GM21576 (cell line): ENCODE data around the gene FMN2.

Experiments
- ATAC-seq: cut with Tn5 transposase; IDR thresholded peaks from one replicate; pipeline ENCODE4 v1.9.1; 2021; ENCODE audit warnings: mild to moderate bottlenecking, moderate library complexity; ENCODE audit not compliant: unreplicated experiment

Gene FMN2

GRCh38 chr1:240474133-240474614, 382.5 kb downstream of the FMN2 start:
- ATAC-seq: no peak

GRCh38 chr1:240475832-240476231, 384.1 kb downstream of the FMN2 start:
- no peak for ATAC-seq

DNA sequence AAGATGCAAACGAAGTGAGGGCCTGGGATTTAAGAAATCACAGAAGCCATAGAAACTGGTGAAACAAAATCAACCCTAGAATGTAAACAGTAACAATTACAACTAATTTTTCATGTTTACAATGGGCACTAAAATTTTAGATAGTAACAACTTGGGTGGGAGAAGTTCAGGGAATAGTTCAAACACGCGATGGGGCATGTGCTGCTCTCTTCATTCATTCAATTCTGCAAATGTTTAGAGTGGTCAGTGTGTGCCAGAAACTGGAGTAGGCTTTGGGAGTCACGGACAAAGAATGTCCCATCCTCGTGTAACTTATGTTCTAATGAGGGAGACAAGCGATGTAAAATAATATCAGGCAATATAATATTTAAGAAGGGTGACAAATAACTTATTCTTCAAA, 386.9 kb downstream of the FMN2 start:
- no peak for ATAC-seq

DNA sequence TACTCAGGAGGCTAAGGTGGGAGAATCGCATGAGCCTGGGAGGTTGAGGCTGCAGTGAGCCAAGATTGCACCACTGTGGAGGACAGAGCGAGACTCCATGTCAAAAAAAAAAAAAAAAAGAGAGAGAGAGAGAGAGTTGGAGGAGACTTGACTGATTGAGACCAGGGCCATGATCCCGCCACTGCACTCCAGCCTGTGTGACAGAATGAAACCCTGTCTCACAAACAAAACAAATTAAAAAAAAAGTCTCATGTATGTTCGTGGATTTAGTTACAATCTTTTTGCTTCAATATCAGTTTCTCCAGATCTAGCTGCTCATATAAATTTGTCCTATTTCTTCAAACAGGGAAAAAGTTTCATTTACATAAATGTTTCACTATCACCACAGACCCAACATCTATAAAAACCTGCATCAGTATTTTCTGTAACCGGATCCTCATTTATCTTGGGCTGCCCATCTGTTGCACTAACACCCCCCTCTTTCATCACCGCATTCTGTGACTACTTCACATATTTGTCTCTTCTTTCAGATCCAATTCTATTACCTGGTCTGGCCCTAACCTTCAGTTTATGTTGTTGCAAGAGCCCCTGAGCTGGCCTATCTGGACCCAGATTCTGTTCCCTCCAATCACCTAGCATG, 393.2 kb downstream of the FMN2 start:
- ATAC-seq: no peak

- ATAC-seq: no peak
These were observed 394.9 kb downstream of the FMN2 start for GRCh38 chr1:240486611-240487010.

GRCh38 chr1:240487493-240487892, 395.8 kb downstream of the FMN2 start:
- ATAC-seq: no peak

- ATAC-seq: no peak
These were observed 399.5 kb downstream of the FMN2 start for GRCh38 chr1:240491156-240491555.

DNA sequence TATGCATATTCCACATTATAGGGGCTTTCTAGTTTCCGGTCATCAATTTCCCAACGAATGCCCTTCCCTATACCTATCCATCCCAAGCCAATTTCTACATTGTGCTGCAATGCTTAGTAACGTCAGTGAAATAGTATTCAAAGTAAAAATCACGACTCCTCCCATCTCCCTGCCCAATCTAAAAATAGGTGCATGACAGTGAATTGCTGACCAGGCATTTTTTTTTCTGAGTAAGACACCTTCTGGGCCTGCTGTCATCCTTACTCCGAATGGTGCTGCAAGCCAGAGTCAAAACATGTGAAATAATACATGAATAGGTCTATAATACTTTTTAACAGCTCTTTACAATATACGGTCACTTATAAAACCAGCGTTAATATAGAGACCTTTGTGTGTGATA, 400.1 kb downstream of the FMN2 start:
- no peak for ATAC-seq

- no peak for ATAC-seq
These were observed 401.3 kb downstream of the FMN2 start for GRCh38 chr1:240492832-240493440.

DNA sequence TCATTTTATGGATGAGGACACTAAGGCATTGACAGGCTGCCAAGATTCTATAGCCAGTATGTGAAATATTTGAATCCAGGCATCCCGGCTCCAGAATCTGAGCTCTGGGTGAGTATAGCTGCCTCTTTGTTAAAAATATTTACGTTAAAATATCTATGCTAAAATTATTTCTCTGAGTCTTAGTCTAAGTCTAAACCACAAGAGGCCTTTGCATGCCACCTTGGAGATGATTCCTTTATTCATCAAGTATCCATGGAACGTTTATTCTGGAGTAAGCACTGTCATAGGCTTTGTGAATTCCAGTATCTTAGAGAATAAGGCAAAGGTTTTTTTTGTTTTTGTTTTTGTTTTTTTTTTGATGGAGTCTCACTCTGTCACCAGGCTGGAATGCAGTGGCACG, 403.9 kb downstream of the FMN2 start:
- ATAC-seq: no peak

GRCh38 chr1:240496356-240496755, 404.7 kb downstream of the FMN2 start:
- ATAC-seq: no peak

GRCh38 chr1:240496941-240497340, 405.3 kb downstream of the FMN2 start:
- no peak for ATAC-seq

DNA sequence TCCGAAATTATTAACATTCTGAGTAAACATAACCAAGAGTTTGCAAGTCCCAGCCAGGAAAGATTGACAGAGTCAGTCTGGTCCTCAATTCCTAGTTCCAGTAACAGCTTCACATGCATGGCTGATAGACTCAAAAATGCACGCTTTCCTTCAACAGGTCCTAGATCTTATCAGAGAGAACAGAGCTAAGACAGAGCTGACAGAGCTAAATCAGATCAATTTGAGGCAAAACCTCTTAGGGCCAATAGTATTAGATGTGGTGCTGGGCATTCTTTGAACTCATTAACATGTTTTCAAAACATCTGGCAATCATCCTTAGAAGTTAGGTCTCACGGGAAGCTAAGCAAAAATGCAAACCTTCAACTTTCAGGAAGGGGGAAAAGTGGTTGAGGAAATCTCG, 406.2 kb downstream of the FMN2 start:
- no peak for ATAC-seq

DNA sequence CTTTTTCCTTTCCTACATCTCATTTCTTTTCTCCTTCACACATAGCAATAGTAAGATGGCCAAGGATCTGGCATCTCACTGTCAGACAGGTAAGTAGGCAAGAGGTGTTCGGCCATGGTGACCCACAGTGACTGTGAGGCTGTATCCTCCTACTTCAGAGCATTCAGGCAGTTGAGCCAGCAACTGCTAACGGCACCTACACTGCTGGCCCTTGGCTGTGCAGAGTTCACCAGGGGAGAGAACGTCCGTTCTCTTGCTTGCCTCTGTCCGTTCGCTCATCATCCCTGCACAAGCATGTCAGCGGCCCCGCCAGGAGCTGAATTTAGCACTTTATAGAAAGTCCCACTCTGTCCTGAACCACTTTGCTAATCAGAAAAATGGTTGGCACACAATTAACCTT, 406.7 kb downstream of the FMN2 start:
- no peak for ATAC-seq

GRCh38 chr1:240499012-240499411, 407.3 kb downstream of the FMN2 start:
- no peak for ATAC-seq

DNA sequence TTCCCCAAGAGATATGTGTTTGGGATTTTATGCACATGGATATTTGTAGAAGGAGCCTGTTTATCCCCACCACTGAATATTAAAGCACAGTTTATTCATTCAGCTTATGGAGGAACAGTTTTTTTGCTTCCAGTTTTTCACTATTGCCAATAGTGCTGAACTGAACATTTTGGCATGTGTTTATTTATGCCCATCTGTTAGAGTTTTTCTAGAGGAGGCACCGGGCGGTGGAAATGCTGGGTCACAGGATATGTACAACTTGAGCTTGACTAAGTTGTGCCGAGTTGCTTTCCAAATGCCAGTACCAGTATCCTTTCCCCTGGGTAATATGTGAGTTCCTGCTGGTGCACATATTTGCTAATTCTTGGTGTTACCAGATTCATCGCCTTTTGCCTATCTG, 409.0 kb downstream of the FMN2 start:
- ATAC-seq: no peak

- no peak for ATAC-seq
These were observed 409.4 kb downstream of the FMN2 start for GRCh38 chr1:240501115-240501514.

DNA sequence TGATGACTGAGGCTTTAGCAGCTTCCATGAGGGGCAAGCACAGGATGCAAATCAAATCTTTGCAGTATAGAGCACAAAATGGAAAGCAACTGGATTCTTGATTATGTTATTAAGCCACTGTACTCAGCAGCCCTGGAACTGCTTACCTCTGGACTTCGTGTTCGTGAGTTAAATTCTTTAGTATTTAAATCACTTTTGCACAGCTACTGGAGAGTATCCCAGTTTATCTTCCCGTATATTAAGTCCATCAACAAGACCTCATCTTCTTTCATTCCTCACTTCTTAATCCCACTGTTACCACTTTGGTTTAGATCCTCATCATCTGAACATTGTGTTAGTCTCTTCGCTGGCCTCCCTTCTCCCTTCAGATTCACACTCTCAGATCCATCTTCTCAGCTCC, 411.4 kb downstream of the FMN2 start:
- no peak for ATAC-seq

- no peak for ATAC-seq
These were observed 411.9 kb downstream of the FMN2 start for GRCh38 chr1:240503558-240503957.

DNA sequence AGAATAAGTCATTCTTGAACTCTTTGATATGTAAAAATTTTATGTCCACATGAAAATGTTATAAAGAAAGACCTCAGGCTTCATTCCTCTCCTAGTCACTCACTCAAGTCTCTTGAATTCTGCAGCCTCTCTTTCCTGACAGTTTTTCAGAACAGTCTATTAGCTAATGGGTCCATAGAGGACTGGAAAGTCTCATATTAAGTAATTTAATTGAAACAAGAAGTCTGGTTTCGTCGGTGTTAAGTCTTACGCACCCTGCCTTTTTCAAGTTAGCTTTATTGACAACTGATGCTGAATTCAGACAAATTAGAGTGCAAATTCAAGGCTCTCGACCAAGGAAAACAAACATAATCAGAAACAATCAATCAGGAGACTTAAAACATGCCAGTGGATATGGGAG, 414.5 kb downstream of the FMN2 start:
- no peak for ATAC-seq

DNA sequence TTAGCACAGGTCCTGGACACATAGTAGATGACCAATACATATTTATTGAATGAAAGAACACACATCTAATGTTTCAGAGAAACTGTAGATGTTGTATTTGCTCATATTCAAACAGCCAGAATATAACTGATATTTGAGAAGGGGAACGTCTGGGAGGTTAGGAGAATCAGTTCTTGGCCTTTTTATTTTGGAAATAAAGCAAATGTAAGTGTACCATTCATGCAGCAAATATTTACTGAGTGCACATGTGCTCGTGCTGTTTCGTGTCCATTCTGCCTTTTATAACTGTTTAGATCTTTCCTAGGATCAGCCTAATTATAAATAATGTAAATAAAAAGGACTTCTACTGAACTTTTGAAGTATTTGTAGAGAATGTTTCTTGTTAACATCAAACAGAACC, 416.5 kb downstream of the FMN2 start:
- no peak for ATAC-seq

- ATAC-seq: no peak
These were observed 417.3 kb downstream of the FMN2 start for GRCh38 chr1:240508950-240509349.

DNA sequence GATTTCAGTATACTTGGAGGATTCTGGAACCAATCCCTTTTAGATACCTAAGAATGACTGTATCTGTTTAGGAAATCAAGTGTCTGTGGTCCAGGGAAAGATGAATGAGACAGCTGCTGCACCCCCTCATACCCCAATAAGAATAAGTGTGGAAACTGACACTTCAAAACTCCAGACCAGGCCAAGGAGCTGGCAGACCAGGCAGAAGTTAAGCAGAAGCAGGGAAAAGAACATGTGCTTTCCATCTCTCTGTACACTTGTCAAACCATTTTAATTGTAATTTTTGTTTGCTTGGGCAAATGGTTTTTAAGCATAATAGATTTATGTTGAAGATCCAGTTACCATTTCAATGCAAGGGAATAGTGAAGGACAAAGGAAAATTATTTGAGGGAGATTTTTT, 420.1 kb downstream of the FMN2 start:
- no peak for ATAC-seq
